ENCODE data around the gene PER1. TPM values are rescaled to one million over a fixed set of nuclear protein-coding genes. Genes with fewer than 3 reads are reported as not detected.

The PER1 gene
- total RNA-seq, 6 experiments from 2014 or later = 25.7 to 118 (median 55.2) TPM

DNA sequence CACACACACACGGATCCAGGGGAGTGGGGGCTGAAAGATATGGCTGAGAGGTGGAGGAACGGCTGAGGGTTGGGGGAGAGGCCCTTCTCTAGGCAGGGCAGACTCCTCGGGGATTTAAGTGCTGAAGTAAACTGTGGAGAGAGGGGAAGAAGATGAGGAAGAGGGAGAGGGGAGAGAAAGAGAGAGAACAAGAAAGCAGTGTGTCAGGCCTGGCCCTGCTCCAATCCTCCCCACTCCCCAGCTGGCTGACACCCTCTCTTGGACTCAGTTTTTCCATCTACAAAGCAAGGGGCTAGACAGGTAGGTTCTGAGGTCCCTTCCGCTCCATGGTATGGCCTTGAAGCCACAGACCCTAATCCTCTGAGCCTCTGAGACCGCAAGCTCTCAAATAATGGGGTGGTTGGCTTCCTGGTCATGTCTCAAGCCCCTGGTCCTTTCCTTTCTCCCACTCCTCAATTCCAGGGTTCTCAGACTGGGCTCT, 8.6 kb upstream of the PER1 start:
- intact Hi-C loops (cut with DNase I) = no loop called here
- WGBS (ENCODE audit: insufficient coverage, low coverage, low lambda C conversion rate, missing lambda C conversion rate) = 62% methylated on average over 3 of the region's 5 CpGs
- DNase-seq (no peak), ATAC-seq (no peak)
- Histone ChIP-seq H3K36me3 (peaks cover 0 to 14% (median 0%) of the 10 kb centered on the region in 4 donors), H3K9me3 (no peaks in the 10 kb centered on the region), H3K4me1 (peaks cover 0 to 31% (median 21%) of the 10 kb centered on the region in 4 donors), H3K27me3 (no peaks in the 10 kb centered on the region), H3K4me3 (no peak overlapping the region), H3K27ac (peak overlapping the region in 1 of 3 donors; percentile 99)
- TF ChIP-seq, protein P1, sequence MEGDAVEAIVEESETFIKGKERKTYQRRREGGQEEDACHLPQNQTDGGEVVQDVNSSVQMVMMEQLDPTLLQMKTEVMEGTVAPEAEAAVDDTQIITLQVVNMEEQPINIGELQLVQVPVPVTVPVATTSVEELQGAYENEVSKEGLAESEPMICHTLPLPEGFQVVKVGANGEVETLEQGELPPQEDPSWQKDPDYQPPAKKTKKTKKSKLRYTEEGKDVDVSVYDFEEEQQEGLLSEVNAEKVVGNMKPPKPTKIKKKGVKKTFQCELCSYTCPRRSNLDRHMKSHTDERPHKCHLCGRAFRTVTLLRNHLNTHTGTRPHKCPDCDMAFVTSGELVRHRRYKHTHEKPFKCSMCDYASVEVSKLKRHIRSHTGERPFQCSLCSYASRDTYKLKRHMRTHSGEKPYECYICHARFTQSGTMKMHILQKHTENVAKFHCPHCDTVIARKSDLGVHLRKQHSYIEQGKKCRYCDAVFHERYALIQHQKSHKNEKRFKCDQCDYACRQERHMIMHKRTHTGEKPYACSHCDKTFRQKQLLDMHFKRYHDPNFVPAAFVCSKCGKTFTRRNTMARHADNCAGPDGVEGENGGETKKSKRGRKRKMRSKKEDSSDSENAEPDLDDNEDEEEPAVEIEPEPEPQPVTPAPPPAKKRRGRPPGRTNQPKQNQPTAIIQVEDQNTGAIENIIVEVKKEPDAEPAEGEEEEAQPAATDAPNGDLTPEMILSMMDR (IDR thresholded peaks at IDR 0.05) = no peak
- TF ChIP-seq POLR2A (IDR thresholded peaks at IDR 0.05) = no peak

DNA sequence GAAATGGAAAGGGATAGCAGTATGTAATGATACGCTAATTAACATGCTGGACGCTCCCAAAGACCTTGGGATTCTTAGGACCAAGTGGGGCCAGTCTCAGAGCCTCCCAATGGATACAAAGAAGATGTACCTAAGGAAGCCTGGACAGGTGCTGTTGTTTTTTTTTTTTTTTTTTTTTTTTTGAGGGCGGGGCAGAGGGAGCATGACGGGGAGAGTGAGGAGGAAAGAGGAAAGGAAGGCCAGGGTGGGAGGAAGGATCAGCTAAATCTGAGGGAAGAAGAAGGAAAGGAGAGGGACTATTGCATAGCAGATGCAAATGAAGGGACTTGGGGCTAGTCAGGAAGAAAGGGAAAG, 8.0 kb upstream of the PER1 start:
- H3K4me3 ChIP-seq = no peak overlapping the region
- peaks cover 0 to 14% (median 0%) of the 10 kb centered on the region in 4 donors for H3K36me3 ChIP-seq
- no peaks in the 10 kb centered on the region for H3K27me3 ChIP-seq
- TF ChIP-seq, protein P1 (IDR thresholded peaks at IDR 0.05) = no peak
- no peak for TF ChIP-seq POLR2A (IDR thresholded peaks at IDR 0.05)
- no peaks in the 10 kb centered on the region for H3K9me3 ChIP-seq
- intact Hi-C loops (cut with DNase I) = no loop called here
- DNase-seq (no peak), ATAC-seq (no peak)
- peaks cover 0 to 31% (median 21%) of the 10 kb centered on the region in 4 donors for H3K4me1 ChIP-seq
- H3K27ac ChIP-seq = peak overlapping the region in 1 of 3 donors; percentile 99
- WGBS (ENCODE audit: insufficient coverage, low coverage, low lambda C conversion rate, missing lambda C conversion rate) = 72% methylated on average over 2 of the region's 4 CpGs

DNA sequence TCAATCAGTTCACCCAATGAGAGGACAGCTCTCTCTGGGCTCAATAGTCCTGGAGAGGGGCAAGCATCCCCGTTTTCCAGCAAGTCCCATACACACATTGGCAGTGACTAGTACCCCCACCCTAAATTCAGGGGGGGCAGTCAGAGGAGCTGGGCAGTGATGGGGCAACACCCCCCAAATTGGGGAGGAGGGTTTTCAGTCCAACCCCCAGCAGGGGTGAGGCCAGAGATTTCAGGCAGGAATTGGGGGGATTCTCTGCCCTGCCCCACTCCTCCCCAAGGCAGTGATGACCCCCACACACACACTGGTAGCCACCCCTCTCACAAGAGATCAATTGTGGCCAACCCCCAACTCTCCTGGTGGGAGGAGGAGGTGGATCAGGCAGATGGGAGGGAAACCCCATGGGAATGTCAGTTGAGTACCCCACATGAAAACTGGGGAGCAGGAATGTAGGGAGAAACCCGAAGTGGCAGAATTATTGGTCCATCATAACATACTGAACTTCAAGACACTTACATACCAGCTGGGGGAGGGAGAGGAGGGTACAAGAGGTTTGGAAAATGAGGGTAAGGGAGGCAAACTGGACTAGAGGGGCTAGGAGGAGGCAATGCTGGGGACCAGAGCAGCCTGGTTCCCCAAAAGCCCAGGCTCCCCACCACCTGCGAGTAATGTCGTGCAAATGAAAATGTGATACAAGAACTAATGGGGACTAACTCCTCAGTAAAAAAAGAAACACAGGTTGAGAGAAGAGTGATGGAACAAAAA, 7.4 kb upstream of the PER1 start:
- DNase-seq (peak in 1 of 3 donors; percentile 53), ATAC-seq (no peak)
- TF ChIP-seq, protein P1 (IDR thresholded peaks at IDR 0.05) = no peak
- no peak for TF ChIP-seq POLR2A (IDR thresholded peaks at IDR 0.05)
- Histone ChIP-seq H3K4me1 (peaks cover 0 to 31% (median 20%) of the 10 kb centered on the region in 4 donors), H3K27ac (peak overlapping the region in 1 of 3 donors; percentile 99), H3K4me3 (no peak overlapping the region), H3K36me3 (peaks cover 0 to 14% (median 0%) of the 10 kb centered on the region in 4 donors), H3K9me3 (no peaks in the 10 kb centered on the region), H3K27me3 (no peaks in the 10 kb centered on the region)
- intact Hi-C loops (cut with DNase I) = loop anchor here in 1 of 2 donors (2.0 kb wide), 1 partner anchor 65 kb away; no protein-coding TSS in a partner anchor
- 44% methylated on average over 3 of the region's 4 CpGs for WGBS (ENCODE audit: insufficient coverage, low coverage, low lambda C conversion rate, missing lambda C conversion rate)

DNA sequence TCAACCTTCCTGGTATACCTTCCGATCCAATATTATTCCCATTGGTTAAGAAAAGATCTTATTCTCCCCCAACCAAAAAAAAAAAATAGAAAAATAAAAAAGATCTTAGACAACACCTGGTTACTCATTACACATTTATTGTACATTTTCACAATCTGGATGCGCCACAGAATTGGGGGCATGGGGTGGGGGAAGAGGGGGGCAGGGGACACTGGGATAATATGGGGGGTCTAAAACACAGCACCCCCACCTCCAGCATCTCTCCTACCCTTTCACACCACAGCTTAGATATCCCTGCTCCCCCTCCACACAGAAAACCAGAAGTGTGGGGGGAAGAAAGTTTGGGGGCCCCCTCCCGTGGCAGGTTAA, 6.8 kb upstream of the PER1 start:
- peak overlapping the region in 2 of 3 donors; percentile 99 for H3K27ac ChIP-seq
- TF ChIP-seq POLR2A (IDR thresholded peaks at IDR 0.05) = no peak
- TF ChIP-seq, protein P1 (IDR thresholded peaks at IDR 0.05) = no peak
- H3K36me3 ChIP-seq = peaks cover 0 to 14% (median 0%) of the 10 kb centered on the region in 4 donors
- H3K9me3 ChIP-seq = no peaks in the 10 kb centered on the region
- WGBS (ENCODE audit: insufficient coverage, low coverage, low lambda C conversion rate, missing lambda C conversion rate) = 28% methylated on average over 2 of the region's 3 CpGs
- intact Hi-C loops (cut with DNase I) = loop anchor here in 1 of 2 donors (2.0 kb wide), 1 partner anchor 64 kb away; no protein-coding TSS in a partner anchor
- ATAC-seq = no peak
- DNase-seq = no peak
- no peaks in the 10 kb centered on the region for H3K27me3 ChIP-seq
- peaks cover 0 to 26% (median 13%) of the 10 kb centered on the region in 4 donors for H3K4me1 ChIP-seq
- H3K4me3 ChIP-seq = no peak overlapping the region
